Measurements from ENCODE around the gene ASTN2. TPM values are rescaled to one million over a fixed set of nuclear protein-coding genes. Genes with fewer than 3 reads are reported as not detected.

The ASTN2 gene
- total RNA-seq, 1 experiment from 2014 or later = 4.8 TPM

- no peak for ATAC-seq
- no peaks in the 10 kb centered on the region; the same call in 1 of the 2 replicates for H3K27me3 ChIP-seq (ENCODE audit: insufficient read depth, low read length)
- BruUV-seq (replicated peaks) = no TSS peak
- no peak overlapping the region for H2AFZ ChIP-seq (ENCODE audit: low read depth, low read length, poor library complexity, severe bottlenecking)
- H3K36me3 ChIP-seq (ENCODE audit: control insufficient read depth in 1 of 2, insufficient read depth in 2 of 2, low read length in 2 of 2) = no peaks in the 10 kb centered on the region
- no peak overlapping the region for H3K4me3 ChIP-seq (replicated peaks in 1 of 2; ENCODE audit: low read depth in 1 of 2, low read length in 2 of 2)
- no peaks in the 10 kb centered on the region for H3K4me1 ChIP-seq (ENCODE audit: control insufficient read depth in 1 of 2, insufficient read depth in 2 of 2, low read length in 2 of 2)
- no peak for DNase-seq (ENCODE audit: low read depth, low spot score)
- ChIA-PET CTCF (no interaction called here), RAD21 (ENCODE audit: low non-redundant PET in 1 of 2, low total read pairs in 2 of 2, uncharacterized antibody in 2 of 2, unreplicated experiment in 2 of 2) (no interaction called here), POLR2A (no interaction called here)
- peaks cover 0 to 4% of the 10 kb centered on the region in 2 experiments; a peak in 2 of 4 replicates for H3K9me3 ChIP-seq (ENCODE audit: control insufficient read depth in 1 of 2, insufficient read depth in 1 of 2, low read depth in 1 of 2, low read length in 2 of 2)
- no peak overlapping the region for H3K27ac ChIP-seq (ENCODE audit: low read depth, low read length)
- intact Hi-C loops (cut with micrococcal nuclease) = loop anchor here (1.0 kb wide), 1 partner anchor 33 kb away; no protein-coding TSS in a partner anchor
- H4K20me1 ChIP-seq (ENCODE audit: insufficient read depth) = no peaks in the 10 kb centered on the region
- H3K79me2 ChIP-seq (ENCODE audit: insufficient read depth, low read length) = no peaks in the 10 kb centered on the region
- TF ChIP-seq SIN3A (IDR thresholded peaks at IDR 0.05; ENCODE audit: low read depth) (no peak), RAD21 (IDR thresholded peaks at IDR 0.05; ENCODE audit: low read depth) (no peak), POLR2AphosphoS5 (IDR thresholded peaks at IDR 0.05; ENCODE audit: low read depth, low read length) (no peak), ZNF274 (IDR thresholded peaks at IDR 0.05; ENCODE audit: low read depth, low read length) (no peak), ATF3 (IDR thresholded peaks at IDR 0.05) (no peak)
- H3K9me2 ChIP-seq (ENCODE audit: insufficient read depth) = no peaks in the 10 kb centered on the region
- H3K9ac ChIP-seq (ENCODE audit: low read length) = no peak overlapping the region
- H3K4me2 ChIP-seq (ENCODE audit: low read length) = no peak overlapping the region
These were observed 953.2 kb downstream of the ASTN2 start for GRCh38 chr9:116461632-116462031.

- ChIA-PET CTCF (no interaction called here), RAD21 (ENCODE audit: low non-redundant PET in 1 of 2, low total read pairs in 2 of 2, uncharacterized antibody in 2 of 2, unreplicated experiment in 2 of 2) (no interaction called here), POLR2A (no interaction called here)
- Histone ChIP-seq H4K20me1 (ENCODE audit: insufficient read depth) (no peaks in the 10 kb centered on the region), H3K27me3 (ENCODE audit: insufficient read depth, low read length) (no peaks in the 10 kb centered on the region; the same call in 1 of the 2 replicates), H3K4me1 (ENCODE audit: control insufficient read depth in 1 of 2, insufficient read depth in 2 of 2, low read length in 2 of 2) (no peaks in the 10 kb centered on the region), H3K9me3 (ENCODE audit: control insufficient read depth in 1 of 2, insufficient read depth in 1 of 2, low read depth in 1 of 2, low read length in 2 of 2) (peaks cover 0 to 5% of the 10 kb centered on the region in 2 experiments; a peak in 2 of 4 replicates), H3K4me3 (replicated peaks in 1 of 2; ENCODE audit: low read depth in 1 of 2, low read length in 2 of 2) (no peak overlapping the region), H3K27ac (ENCODE audit: low read depth, low read length) (no peak overlapping the region), H3K9ac (ENCODE audit: low read length) (no peak overlapping the region), H3K36me3 (ENCODE audit: control insufficient read depth in 1 of 2, insufficient read depth in 2 of 2, low read length in 2 of 2) (no peaks in the 10 kb centered on the region), H3K9me2 (ENCODE audit: insufficient read depth) (no peaks in the 10 kb centered on the region), H2AFZ (ENCODE audit: low read depth, low read length, poor library complexity, severe bottlenecking) (no peak overlapping the region), H3K4me2 (ENCODE audit: low read length) (no peak overlapping the region), H3K79me2 (ENCODE audit: insufficient read depth, low read length) (no peaks in the 10 kb centered on the region)
- no peak for ATAC-seq
- TF ChIP-seq POLR2A (IDR thresholded peaks at IDR 0.05; ENCODE audit: borderline replicate concordance, extremely low read depth, insufficient read depth, insufficient read length) (no peak), CBX3 (IDR thresholded peaks at IDR 0.05; ENCODE audit: low read depth) (no peak), TCF7L2 (IDR thresholded peaks at IDR 0.05; ENCODE audit: borderline replicate concordance, extremely low read depth, insufficient read depth, insufficient read length) (no peak), ZBTB33 (IDR thresholded peaks at IDR 0.05; ENCODE audit: extremely low read depth, insufficient replicate concordance, low read length) (no peak), SIN3A (IDR thresholded peaks at IDR 0.05; ENCODE audit: low read depth) (no peak), POLR2AphosphoS5 (IDR thresholded peaks at IDR 0.05; ENCODE audit: low read depth, low read length) (no peak), MAX (IDR thresholded peaks at IDR 0.05) (no peak)
- intact Hi-C loops (cut with micrococcal nuclease) = no loop called here
- BruUV-seq (replicated peaks) = no TSS peak
- DNase-seq (ENCODE audit: low read depth, low spot score) = no peak
These were observed 954.8 kb downstream of the ASTN2 start for GRCh38 chr9:116460026-116460425.
